Activated CD8-positive, alpha-beta memory T cell treated with anti-CD3 and anti-CD28 coated beads, Interleukin-2, amount 50 U/mL, for 1 hour (primary cell): Measurements from ENCODE around the gene IL1RAPL2.
"Not testable (repeated sequence)": the region's sequence is repeated elsewhere in the genome, so short reads cannot be mapped to it uniquely, and the experiment has no call there.

Experiments used
- DNase-seq: peaks from one replicate; pipeline ENCODE4 v3.0.0-alpha.2; 2020; ENCODE audit errors: extremely low read depth

The IL1RAPL2 gene

DNA sequence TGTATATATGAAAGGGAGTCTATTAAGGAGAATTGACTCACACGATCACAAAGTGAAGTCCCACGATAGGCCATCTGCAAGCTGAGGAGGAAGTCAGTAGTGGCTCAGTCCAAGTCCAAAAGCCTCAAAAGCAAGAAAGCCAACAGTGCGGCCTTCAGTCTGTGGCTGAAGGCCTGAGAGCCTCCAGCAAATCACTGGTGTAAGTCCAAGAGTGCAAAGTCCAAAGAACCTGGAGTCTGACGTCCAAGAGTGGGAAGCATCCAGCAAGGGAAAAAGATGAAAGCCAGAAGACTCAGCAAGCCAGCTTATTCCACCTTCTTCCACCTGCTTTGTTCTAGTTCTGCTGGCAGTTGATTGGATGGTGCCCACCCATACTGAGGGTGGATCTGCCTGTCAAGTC lies 104.1 kb downstream of the IL1RAPL2 start:
- DNase-seq: no peak

DNA sequence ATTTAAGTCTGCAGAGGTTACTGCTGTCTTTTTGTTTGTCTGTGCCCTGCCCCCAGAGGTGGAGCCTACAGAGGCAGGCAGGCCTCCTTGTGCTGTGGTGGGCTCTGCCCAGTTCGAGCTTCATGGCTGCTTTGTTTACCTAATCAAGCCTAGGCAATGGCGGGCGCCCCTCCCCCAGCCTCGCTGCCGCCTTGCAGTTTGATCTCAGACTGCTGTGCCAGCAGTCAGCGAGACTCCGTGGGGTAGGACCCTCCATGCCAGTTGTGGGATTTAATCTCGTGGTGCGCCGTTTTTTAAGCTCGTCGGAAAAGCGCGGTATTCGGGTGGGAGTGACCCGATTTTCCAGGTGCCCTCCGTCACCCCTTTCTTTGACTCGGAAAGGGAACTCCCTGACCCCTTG lies 111.5 kb downstream of the IL1RAPL2 start:
- DNase-seq: not testable (repeated sequence)

DNA sequence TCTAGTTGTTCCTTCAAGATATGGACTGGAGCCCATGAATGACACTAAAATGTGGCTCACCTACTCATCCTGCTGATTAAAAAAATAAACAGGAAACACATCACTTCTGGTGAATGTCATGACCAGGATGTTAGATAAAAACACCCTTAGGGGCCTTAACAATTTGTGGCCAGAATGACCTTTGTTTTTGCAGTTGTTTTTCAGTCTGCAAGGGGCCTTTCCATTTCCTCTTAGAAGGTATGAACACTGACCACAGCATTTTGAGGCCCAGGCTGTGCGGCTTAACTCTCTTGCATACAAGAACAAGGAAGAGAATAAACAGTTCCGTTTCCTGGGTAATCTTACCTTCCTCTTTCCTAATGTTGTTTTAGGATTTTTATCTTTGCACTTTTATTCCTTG lies 113.2 kb downstream of the IL1RAPL2 start:
- DNase-seq: no peak

DNA sequence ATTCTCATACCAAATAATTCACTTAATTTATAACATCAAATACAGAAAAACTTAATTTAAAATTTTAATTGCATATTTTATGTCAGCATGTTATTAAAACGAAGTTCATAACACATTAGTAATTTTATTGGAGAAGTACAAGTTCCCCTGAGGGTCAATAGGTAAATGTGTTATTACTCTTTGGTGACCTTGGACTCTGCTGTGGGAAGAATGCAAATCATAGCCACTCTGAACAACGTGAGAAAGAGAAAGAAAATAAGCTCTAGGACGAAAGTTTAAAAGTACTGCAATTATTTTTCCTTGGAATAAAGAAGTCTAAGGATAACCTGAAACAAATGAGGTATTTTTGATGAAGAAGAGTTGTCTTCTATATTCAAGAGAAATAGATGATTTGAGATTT lies 115.2 kb downstream of the IL1RAPL2 start:
- no peak for DNase-seq

DNA sequence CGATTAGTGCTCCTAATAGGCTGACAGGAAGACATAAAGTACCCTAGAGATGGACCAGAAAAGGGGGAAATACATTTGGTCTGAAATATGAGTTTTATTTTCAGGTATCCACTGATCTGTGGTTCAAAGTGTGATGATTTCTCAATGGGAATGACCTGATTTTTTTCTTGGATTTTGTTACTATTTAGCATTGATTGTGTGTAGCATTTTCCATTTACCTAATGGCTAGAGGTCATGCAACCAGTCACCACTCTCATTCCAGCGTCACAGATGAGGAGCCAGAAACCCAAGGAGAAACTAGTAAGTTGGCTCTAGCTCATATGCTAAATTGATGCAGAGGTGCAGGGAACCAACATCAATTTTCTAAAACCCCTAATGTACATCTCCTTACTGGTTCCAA lies 118.1 kb downstream of the IL1RAPL2 start:
- no peak for DNase-seq

DNA sequence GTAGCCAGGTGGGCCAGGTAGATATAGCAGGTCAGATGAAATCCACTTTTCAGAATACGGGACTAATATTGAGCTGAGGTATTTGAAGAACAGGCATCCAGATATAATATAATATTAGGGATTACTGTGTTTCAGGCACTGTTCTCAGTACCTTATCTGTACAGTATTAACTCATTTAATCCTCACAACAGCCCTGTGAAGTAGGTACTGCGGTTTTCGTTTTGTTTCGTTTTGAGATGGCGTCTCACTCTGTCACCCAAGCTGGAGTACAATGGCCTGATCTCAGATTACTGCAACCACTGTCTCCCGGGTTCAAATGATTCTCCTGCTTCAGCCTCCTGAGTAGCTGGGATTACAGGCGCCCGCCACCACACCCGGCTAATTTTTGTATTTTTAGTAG lies 129.6 kb downstream of the IL1RAPL2 start:
- DNase-seq: no peak

DNA sequence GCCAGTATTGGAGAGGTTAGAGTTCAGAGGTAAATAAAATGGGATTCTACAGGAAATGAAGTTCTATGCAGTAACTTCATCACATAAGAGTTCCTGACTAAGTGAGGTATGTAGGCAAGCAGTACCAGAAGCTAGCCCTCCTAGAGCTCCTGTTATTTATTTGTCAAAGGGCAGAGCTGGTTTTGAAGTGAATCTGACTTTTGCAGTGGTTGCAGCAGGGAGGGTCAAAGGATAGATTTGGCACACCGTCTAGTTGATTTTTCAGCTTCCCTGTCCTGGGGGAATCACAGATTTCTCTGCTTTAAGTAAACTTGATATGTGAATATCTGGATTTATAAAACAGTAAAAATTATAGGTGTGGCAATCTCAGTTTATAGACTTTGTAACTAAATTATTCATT lies 130.7 kb downstream of the IL1RAPL2 start:
- no peak for DNase-seq

DNA sequence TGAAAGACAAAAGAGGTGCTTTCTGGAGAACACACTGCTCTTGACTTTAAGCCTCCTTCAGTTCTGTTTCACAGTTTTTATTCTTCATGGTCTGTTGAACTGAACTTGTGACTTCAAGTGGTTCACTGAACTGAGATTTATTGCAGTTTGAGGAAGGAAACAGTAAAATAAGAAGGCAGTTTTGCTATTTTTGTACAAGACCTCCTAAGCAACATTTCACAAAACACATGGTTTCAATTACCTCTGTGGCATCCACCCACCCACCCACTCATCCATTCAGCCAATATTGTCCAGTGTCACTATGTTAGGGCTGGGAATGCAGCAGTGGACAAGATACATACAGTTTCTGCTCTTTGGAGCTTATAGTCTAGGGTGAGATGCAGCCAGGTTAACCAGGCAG lies 131.3 kb downstream of the IL1RAPL2 start:
- no peak for DNase-seq

DNA sequence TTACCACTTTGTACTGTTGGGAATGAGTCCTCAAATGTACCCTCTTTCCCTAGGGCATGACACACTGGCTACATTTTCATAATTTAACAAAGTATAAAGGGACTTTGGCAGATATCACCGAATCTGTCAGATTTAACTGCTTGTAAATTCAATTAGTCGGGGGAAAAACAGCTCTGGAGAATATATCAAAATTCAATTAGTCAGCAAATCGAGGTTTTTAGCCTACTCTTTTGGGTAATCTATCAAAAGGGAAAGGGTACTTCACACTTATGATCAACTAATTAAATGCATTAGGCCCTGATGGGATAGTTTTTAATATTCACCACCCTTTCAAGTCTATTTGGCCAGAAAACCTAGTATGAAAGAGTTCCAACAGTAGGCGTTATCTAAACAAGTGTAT lies 141.0 kb downstream of the IL1RAPL2 start:
- no peak for DNase-seq

DNA sequence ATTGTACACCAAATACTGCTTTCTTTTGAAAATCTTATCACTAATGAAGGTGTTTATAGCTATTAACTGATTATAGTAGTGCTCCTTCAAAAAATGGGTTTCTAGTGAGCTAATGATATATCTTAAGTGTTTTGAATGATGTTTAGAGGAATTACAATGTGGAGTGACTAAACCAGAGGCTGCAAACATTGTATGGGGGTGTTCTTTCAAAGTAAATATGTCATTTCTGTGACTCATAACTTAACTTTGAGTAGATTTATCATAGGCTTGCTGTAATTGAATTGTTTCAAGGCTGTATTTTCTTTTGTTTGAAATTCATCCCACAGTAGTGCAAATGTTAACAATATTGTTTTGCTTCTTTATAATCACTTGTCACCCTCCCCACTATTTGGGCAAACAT lies 141.6 kb downstream of the IL1RAPL2 start:
- no peak for DNase-seq

DNA sequence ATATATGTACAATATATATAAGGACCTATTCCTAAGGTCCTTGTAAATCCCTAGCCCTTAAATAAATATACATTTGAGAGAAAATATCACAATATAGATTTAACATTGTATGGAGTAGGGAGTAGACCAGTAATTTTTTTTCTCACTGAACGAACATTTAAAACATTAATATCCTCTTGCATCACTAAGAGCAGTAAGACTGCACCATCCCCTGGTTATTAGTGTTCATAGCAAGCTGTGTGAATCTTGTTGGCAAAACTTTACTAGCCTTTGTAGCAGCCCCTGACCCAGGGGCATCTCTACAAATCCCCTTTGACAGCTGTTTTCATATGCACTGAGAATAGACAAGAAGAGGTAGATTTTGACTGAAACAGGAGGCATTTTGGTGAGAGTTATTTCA lies 146.5 kb downstream of the IL1RAPL2 start:
- DNase-seq: no peak

DNA sequence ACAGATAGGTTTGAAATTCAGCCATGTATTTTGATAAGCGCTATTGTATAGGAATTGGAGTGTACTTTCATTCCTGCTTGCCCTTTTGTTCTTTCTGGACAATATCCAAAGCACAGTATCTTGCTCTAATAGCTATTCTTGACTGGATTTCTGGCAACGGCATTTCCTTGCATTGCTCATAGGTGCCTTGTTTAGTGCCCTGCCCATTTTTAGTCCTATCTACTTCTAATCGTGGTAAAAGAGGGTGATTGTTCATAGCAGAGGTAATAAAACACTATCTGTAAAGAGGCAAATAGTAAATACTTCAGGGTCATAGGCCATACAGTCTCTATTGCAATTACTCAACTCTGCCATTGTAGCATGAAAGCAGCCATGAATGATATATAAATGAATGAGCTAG lies 155.9 kb downstream of the IL1RAPL2 start:
- no peak for DNase-seq

DNA sequence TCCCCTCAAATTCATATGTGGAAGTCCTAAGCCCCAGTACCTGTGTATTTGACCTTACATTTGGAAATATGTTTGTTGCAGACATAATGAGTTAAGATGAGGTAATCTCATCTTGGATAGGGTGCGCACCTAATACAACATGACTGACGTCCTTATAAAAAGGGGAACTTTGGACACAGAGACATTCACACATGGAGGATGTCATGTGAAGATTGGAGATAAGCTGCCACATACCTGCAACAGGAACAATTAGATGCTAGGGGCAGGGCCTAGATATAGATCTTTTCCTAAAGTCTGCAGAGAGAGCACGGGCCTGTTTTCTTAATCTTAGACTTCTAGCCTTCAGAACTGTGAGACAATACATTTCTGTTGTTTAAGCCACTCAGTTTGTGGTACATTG lies 162.5 kb downstream of the IL1RAPL2 start:
- DNase-seq: no peak

DNA sequence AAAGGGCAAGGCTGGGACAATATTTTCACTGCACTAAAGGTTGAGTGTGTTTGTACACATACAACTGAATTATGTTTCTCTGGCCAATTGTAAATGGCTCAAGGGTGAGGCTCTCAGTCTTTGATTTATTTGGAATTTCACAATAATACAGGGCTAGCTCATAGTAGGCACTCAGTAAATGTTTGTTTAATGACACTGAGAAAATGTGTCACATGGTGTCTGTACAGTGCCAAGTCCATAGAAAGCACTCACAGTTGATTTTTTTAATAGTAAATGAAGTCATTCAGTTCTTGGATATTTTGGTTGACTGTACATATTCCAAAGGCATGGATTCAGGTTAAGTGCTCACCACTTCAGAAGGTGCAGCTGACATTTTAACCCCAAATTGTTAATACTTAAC lies 176.4 kb downstream of the IL1RAPL2 start:
- no peak for DNase-seq

DNA sequence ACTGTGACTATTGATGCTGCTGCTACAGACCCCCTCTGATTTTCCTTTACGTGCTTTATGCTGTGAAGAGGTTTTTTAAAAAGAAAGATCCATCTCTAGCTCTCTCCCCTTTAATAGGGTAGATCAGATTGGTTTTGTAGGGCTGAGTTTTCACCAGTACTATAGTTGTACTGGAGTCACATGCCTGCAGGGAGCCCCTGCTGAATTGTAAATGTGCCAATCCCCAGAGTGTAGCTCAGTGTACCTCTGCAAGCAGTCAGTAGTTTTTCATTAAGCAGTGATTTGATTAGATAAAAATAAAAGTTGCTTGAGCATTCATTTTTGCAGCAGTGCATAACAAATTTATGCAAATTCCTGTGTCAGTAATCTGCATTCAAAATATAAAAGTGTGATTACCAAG lies 179.2 kb downstream of the IL1RAPL2 start:
- DNase-seq: no peak

DNA sequence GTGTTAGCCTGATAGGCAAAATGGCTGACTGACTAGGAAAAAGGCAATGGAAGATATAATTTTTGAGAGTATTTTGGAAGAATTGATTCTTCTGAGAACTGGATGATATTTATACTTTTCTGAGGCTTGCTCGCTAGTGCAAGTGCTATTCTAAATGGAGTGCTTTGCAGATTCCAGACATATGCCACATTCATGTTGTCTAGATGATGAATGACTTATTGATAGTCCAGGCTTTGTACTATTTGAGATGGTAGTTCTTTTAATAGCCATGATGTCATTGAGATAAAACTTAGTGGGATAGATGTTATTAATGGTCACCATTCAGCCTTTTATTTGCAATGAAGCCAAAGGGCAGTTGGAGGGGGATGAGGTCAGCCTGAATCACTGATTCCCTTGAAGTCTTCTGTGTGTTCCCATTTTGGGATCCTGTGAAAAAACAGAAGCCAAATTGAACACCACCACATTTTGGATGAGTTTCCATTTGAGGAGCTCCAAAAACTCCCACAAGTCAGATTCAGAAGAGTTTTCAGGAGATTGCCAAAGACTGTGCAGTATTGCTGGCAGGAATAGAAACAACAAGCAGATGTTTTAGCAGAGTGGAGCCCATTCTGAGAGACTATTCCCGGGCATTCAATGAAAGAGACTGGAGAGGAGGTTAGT lies 184.1 kb downstream of the IL1RAPL2 start:
- no peak for DNase-seq

DNA sequence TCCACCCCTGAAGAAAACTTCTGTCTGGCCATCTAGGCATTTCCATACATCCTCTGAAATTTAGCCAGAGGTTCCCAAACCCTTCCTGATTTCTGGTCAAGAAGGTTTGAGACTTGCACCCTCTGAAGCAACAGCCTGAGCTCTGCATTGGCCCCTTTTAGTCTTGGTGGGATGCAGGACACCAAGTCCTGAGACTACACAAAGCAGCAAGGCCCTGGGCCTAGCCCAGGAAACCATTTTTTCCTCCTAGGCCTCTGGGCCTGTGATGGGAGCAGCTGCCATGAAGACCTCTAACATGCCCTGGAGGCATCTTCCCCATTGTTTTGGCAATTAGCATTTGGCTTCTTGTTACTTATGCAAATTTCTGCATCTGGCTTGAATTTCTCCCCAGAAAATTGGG lies 196.6 kb downstream of the IL1RAPL2 start:
- DNase-seq: no peak

DNA sequence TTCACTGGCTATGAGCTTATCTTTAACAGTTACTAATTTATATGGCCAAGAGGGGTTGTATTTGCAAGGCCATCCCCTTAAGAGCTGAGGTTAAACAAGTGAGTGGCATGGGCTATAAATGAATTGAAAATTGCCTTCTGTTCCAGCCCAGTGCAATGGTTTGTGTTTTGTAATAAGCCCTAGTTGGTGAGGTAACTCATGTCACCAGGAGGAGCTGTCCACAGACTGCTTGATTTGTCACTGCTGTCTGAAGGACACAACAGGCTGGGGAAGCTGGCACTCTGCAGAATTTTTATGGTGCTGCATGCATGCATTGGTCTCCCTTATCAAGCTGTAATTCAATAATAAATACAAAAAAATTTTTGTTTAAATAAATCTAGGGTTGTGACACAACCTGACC lies 223.8 kb downstream of the IL1RAPL2 start:
- no peak for DNase-seq

DNA sequence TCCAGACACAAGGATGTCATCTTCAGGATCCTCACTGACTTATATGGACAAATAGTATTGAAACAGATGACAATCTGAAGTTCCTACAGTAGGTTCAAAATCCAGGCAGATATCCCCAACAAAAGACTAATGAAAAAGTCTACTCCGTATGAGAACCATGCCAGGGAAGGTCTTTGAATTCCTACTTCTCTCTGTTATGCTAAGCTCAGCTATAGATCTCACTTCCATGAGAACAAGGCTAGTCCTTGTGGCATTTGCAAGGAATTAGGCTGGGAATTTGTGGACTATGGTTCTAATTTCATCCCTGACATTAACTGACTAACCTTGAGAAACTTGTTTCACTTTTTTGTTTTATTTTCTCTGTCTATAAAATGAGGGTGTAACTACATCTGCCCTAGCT lies 229.8 kb downstream of the IL1RAPL2 start:
- DNase-seq: no peak

DNA sequence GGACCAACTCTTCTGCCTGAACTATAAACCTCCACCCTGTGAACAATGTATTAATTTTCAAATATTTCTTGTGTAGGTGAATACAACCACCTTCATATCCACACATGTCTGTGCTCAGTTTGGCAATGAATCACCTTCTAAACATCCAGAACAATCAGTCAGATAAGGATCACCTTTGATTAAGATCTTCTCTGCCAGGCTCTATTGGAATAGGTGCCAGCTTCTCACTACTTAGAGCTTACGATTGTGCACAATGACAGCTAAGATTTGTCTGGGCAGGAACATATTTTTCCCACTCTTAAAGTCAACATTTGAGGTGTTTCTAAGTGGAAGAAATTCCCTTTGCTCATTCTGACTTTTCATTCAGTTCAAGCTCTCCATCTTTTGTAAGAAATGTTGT lies 237.2 kb downstream of the IL1RAPL2 start:
- no peak for DNase-seq

DNA sequence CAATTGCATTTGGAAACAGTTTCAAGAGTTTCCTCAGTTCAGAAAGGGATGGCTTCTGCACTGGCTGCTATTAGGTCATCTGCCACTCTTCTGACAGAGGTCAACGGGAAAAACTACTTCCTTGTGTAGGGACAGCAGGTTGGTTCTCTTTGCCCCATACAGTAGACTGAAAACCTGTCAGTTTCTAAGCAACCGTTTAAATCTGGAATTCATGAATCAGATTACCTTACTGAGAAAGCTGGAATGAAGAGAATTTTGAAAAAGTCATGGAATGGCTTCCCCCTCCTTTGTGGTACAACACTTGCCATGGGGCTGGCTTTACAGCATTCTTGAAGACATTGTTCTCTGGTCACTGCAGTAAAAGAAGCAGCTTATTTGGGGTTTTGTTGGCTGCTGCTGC lies 240.3 kb downstream of the IL1RAPL2 start:
- no peak for DNase-seq

DNA sequence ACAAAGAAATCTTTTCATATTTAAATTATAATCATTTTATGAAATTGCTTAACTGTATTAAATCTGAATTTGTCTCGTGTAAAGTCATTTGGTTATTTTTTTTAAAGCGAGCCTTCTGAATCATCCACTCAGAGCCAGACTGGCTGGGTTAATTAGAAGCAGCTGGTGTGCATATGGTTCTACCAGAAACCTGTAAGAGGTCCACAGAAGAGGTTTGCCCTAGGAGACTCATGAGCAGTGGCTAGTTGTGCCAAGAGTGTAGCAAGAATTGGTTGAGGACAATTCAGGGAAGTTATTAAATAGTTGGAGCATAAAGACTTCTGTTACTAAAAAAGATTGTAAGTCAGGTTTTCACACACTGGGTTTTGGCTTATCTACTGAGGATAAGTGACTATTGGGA lies 267.4 kb downstream of the IL1RAPL2 start:
- DNase-seq: no peak

DNA sequence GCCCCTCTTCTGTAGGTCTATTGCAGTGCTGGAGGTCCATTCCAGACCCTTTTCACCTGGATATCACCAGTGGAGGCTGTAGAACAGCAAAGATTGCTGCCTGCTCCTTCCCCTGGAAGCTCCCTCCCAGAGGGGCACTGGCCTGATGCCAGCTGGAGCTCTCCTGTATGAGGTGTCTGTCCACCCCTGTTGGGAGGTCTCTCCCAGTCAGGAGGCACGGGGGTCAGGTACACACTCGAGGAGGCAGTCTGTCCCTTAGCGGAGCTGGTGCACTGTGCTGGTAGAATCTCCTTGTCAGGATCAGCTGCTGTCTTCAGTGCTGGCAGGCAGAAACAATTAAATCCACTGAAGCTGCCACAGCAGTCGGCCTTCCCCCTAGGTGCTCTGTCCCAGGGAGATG lies 276.6 kb downstream of the IL1RAPL2 start:
- no peak for DNase-seq

DNA sequence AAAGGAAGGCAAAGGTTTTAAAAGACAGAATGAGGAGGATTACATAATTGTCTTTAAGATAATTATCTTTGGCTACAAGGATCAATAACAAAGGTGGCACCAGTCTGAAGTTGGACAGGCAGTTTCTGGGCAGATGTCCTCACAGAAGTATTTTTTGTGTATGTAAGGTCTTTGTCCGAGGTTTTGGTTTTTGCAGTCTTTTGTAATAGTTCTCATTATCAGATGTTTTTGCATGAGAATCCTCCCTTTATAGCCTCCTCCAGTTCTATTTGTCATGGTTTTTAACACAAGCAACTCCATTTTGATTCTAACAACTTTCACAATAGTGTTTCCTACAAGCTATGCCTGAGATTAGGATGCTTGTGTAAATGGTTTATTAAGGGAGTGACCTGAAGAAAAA lies 286.2 kb downstream of the IL1RAPL2 start:
- DNase-seq: no peak

DNA sequence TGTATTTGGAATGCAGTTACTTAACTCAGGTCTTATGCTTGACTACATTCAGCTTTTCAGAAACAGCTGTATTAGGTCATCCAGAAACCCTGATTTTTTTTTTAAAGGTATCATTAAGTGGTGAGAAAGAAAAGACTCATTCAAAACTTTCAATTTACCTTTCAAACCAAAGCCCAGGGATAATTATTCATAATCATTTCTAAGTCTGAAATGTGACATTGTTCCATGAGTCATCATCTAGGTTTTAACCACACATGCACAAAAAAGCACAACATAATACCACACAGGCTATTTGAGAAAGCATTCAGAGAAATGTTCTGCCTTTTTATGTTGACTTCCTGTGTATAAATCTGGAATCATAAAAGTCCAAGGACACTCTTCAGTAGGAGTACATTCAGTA lies 288.2 kb downstream of the IL1RAPL2 start:
- no peak for DNase-seq
